ENCODE measurements around the gene CPM.

CPM gene

DNA sequence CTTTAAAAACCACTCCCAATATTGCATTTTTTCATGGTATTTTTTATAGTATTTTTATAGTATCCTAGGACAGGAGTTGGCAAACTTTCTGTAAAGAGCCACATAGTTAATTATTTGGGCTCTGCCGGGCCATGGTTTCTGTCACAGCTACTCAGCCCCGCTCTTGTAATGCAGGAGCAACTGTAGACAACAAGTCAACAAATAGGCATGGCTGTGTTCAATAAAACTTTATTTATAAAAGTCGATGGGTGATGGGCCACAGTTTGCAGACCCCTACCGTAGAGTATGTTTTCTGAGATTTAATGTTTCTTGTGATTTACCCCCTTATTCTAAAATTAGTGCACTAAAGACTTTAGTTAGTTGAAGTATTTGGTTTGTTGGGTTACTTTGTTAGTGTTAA is 99.5 kb downstream of the CPM start:
- TF ChIP-seq, protein P1, sequence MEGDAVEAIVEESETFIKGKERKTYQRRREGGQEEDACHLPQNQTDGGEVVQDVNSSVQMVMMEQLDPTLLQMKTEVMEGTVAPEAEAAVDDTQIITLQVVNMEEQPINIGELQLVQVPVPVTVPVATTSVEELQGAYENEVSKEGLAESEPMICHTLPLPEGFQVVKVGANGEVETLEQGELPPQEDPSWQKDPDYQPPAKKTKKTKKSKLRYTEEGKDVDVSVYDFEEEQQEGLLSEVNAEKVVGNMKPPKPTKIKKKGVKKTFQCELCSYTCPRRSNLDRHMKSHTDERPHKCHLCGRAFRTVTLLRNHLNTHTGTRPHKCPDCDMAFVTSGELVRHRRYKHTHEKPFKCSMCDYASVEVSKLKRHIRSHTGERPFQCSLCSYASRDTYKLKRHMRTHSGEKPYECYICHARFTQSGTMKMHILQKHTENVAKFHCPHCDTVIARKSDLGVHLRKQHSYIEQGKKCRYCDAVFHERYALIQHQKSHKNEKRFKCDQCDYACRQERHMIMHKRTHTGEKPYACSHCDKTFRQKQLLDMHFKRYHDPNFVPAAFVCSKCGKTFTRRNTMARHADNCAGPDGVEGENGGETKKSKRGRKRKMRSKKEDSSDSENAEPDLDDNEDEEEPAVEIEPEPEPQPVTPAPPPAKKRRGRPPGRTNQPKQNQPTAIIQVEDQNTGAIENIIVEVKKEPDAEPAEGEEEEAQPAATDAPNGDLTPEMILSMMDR (conservative IDR thresholded peaks at IDR 0.05; ENCODE audit: low read length), result no peak
- TF ChIP-seq EZH2phosphoT487 (IDR thresholded peaks at IDR 0.05; ENCODE audit: borderline replicate concordance), result no peak
- Histone ChIP-seq H3F3A (ENCODE audit: low read depth) (peaks cover 4% of the 10 kb centered on the region; the same call in 1 of the 2 replicates), H3K4me2 (ENCODE audit: low read depth, low read length, poor library complexity, severe bottlenecking) (no peak overlapping the region), H2AFZ (ENCODE audit: low read length) (no peak overlapping the region), H3K79me2 (ENCODE audit: insufficient read depth, low read length) (peaks cover 4% of the 10 kb centered on the region; the same call in 1 of the 2 replicates), H3K9ac (ENCODE audit: low read depth, low read length, poor library complexity, severe bottlenecking) (no peak overlapping the region), H3K9me3 (ENCODE audit: insufficient read depth, low read depth, low read length) (no peaks in the 10 kb centered on the region), H3K27me3 (ENCODE audit: insufficient read depth, low read length, poor library complexity, severe bottlenecking) (no peaks in the 10 kb centered on the region), H3K9me2 (replicated peaks; ENCODE audit: low read depth, low read length) (no peaks in the 10 kb centered on the region), H3K4me1 (ENCODE audit: insufficient read depth, low read length, poor library complexity, severe bottlenecking) (no peaks in the 10 kb centered on the region), H3K4me3 (ENCODE audit: low read length, poor library complexity, severe bottlenecking) (no peak overlapping the region), H4K20me1 (ENCODE audit: insufficient read depth, low read length, poor library complexity, severe bottlenecking) (peaks cover 15% of the 10 kb centered on the region), H3K36me3 (ENCODE audit: insufficient read depth, low read length) (peaks cover 86% of the 10 kb centered on the region)

DNA sequence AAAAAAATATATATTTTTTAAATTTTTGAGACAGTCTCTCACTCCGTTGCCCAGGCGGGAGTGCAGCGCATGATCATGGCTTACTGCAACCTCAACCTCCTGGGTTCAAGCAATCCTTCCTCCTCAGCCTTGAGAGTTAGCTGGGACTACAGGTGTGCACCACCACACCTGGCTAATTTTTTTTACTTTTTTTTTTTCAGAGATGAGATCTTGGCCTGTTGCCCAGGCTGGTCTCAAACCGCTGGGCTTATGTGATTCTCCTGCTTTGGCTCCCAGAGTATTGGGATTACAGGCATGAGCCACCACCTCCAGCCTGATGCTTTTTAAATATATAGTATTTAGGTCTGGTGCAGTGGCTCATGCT is 100.5 kb downstream of the CPM start:
- H3K79me2 ChIP-seq (ENCODE audit: insufficient read depth, low read length), result peaks cover 4% of the 10 kb centered on the region; the same call in 1 of the 2 replicates

DNA sequence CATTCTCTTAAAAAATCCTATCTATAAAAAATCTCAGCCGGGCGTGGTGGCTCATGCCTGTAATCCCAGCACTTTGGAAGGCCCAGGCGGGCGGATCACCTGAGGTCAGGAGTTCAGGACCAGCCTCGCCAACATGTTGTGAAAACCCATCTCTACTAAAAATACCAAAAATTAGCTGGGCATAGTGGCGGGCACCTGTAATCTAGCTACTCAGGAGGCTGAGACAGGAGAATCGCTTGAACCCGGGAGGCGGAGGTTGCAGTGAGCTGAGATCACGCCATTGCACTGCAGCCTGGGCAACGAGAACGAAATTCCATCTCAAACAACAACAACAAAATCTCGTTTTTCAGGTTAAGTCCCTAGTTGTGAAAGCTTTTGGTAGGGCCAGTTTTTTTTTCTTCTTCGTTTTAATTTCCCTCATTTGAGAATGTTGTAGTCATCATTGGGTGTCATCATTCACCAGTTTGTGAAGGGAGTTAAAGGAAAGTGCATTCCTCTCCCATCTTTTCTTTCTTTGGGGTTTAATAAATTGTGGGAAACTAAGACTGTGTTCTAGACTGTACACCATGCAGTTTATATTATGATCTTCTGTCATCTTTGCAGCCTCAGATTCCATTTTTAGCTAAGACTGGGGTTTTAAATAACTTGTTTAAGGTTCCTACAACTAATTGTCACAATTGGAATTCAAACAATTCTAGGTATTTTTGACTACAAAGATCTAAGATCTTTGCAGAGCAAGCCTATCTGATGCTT is 101.0 kb downstream of the CPM start:
- Histone ChIP-seq H3K4me3 (ENCODE audit: low read length, poor library complexity, severe bottlenecking) (no peak overlapping the region), H3K9me2 (replicated peaks; ENCODE audit: low read depth, low read length) (no peaks in the 10 kb centered on the region), H3K36me3 (ENCODE audit: insufficient read depth, low read length) (peaks cover 88% of the 10 kb centered on the region), H3K4me2 (ENCODE audit: low read depth, low read length, poor library complexity, severe bottlenecking) (no peak overlapping the region), H3K9me3 (ENCODE audit: insufficient read depth, low read depth, low read length) (no peaks in the 10 kb centered on the region), H2AFZ (ENCODE audit: low read length) (no peak overlapping the region), H3K27me3 (ENCODE audit: insufficient read depth, low read length, poor library complexity, severe bottlenecking) (no peaks in the 10 kb centered on the region), H3K79me2 (ENCODE audit: insufficient read depth, low read length) (peaks cover 4% of the 10 kb centered on the region; the same call in 1 of the 2 replicates), H3K9ac (ENCODE audit: low read depth, low read length, poor library complexity, severe bottlenecking) (no peak overlapping the region), H3F3A (ENCODE audit: low read depth) (peaks cover 9% of the 10 kb centered on the region; the same call in 1 of the 2 replicates), H3K4me1 (ENCODE audit: insufficient read depth, low read length, poor library complexity, severe bottlenecking) (no peaks in the 10 kb centered on the region), H4K20me1 (ENCODE audit: insufficient read depth, low read length, poor library complexity, severe bottlenecking) (peaks cover 15% of the 10 kb centered on the region)
- no peak for TF ChIP-seq EZH2phosphoT487 (IDR thresholded peaks at IDR 0.05; ENCODE audit: borderline replicate concordance)
- TF ChIP-seq, protein P1 (conservative IDR thresholded peaks at IDR 0.05; ENCODE audit: low read length), result no peak

More for the DNA sequence above, 100.5 kb downstream of the CPM start:
- TF ChIP-seq, protein P1 (conservative IDR thresholded peaks at IDR 0.05; ENCODE audit: low read length), result no peak
- no peak for TF ChIP-seq EZH2phosphoT487 (IDR thresholded peaks at IDR 0.05; ENCODE audit: borderline replicate concordance)
- H3K9me2 ChIP-seq (replicated peaks; ENCODE audit: low read depth, low read length), result no peaks in the 10 kb centered on the region
- no peak overlapping the region for H2AFZ ChIP-seq (ENCODE audit: low read length)
- H3K36me3 ChIP-seq (ENCODE audit: insufficient read depth, low read length), result peaks cover 88% of the 10 kb centered on the region
- no peak overlapping the region for H3K4me3 ChIP-seq (ENCODE audit: low read length, poor library complexity, severe bottlenecking)
- peaks cover 15% of the 10 kb centered on the region for H4K20me1 ChIP-seq (ENCODE audit: insufficient read depth, low read length, poor library complexity, severe bottlenecking)
- no peaks in the 10 kb centered on the region for H3K4me1 ChIP-seq (ENCODE audit: insufficient read depth, low read length, poor library complexity, severe bottlenecking)
- no peak overlapping the region for H3K9ac ChIP-seq (ENCODE audit: low read depth, low read length, poor library complexity, severe bottlenecking)
- H3K27me3 ChIP-seq (ENCODE audit: insufficient read depth, low read length, poor library complexity, severe bottlenecking), result no peaks in the 10 kb centered on the region
- H3K9me3 ChIP-seq (ENCODE audit: insufficient read depth, low read depth, low read length), result no peaks in the 10 kb centered on the region
- H3F3A ChIP-seq (ENCODE audit: low read depth), result peaks cover 9% of the 10 kb centered on the region; the same call in 1 of the 2 replicates
- H3K4me2 ChIP-seq (ENCODE audit: low read depth, low read length, poor library complexity, severe bottlenecking), result no peak overlapping the region

Measured in Loucy (cell line).